ENCODE results near the gene RGS11. TPM values are rescaled to one million over a fixed set of nuclear protein-coding genes. Genes with fewer than 3 reads are reported as not detected.
A peak's percentile ranks its signal among the peaks of the same experiment; 100 is the strongest.
"Not testable (repeated sequence)": the region's sequence is repeated elsewhere in the genome, so short reads cannot be mapped to it uniquely, and the experiment has no call there.

RGS11 gene
- total RNA-seq, 1 donor from 2014 or later, result 0.20 TPM

DNA sequence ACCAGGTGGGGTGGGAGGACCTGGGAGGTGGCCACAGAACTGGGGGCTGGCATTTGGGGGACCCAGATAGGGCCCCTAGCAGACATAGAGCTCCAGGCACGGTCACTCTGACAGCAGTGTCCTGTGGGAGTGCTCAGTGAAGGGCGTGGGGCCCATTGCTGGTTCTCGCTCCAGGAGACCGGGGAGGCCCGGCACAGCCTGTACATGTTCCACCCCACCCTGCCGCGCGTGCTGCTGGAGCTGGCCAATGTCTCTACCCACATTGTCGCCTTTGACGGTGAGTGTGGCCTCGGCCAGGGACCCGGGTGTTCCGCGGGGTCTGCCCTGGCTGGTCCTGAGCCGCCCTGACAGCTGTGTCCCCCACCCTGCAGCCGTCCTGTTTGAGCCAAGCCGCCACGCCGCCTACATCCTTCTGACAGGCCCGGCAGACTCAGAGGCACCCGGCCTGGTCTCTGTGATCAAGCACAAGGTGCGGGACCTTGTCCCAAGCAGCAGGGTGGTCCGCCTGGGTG lies 11.2 kb downstream of the RGS11 start:
- DNase-seq (ENCODE audit: low read depth in 2 of 2), result no peak

DNA sequence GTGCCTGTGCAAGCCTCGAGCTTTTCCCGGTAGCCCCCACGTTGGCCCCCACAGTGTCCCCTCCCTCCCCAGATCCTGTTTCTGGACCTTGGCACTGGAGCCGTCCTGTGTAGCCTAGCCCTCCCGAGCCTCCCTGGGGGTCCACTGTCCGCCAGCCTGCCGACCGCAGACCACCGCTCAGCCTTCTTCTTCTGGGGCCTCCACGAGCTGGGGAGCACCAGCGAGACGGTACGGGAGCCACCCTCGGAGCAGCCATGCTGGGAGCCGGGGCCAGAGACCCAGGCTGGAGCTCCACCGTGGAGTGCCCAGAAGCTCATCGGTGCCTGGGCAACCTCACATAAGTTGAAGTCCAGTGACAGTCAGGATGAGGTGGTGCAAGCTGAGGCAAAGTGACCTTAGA lies 11.8 kb downstream of the RGS11 start:
- DNase-seq (ENCODE audit: low read depth in 2 of 2), result no peak

DNA sequence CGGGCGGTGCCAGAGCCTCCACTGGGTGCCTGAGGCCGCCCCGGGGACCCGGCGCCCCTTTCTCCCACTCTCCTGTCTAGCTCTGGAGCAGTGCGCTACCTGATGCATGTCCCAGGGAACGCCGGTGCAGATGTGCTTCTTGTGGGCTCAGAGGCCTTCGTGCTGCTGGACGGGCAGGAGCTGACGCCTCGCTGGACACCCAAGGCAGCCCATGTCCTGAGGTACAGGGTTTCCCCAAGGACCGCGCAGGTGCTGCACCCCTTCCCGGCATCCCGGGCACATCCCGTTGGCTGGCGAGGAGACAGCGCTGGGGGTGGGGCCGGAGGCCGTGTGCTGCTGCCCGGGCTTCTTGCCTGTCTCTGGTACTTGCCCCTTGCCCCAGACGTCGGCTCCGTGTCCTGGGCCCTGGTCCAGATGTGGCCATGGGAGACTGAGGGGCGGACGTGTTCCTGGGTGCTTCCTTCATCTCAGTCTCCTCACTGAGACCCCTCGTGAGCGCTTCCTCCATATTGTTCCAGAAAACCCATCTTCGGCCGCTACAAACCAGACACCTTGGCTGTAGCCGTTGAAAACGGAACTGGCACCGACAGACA lies 12.5 kb downstream of the RGS11 start:
- no peak for DNase-seq (ENCODE audit: low read depth in 2 of 2)

DNA sequence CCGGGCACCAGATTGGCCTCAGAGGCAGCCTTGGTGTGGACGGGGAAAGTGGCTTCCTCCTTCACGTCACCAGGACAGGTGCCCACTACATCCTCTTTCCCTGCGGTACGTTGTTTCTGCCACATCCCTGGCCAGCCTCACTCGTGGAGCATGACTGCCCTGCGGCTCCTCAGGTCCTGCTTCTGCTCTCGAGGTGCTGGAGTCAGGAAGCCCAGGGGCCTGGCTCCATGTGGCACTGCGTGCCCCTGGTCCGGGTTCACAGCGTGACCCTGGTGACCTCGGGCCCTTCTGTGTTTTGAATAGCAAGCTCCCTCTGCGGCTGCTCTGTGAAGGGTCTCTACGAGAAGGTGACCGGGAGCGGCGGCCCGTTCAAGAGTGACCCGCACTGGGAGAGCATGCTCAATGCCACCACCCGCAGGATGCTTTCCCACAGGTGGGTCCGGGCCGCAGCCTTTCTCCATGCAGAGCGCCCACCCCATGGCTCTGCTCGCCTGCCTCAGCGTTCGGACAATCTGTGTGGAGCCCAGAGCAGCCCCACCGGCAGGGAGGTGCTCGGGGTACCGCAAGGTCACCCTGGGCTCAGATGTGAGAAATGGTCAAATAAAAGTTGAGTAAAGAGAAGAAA lies 13.5 kb downstream of the RGS11 start:
- no peak for DNase-seq (ENCODE audit: low read depth in 2 of 2)

- DNase-seq (ENCODE audit: low read depth in 2 of 2), result no peak
Measured at GRCh38 chr16:261031-261691, 14.6 kb downstream of the RGS11 start.

DNA sequence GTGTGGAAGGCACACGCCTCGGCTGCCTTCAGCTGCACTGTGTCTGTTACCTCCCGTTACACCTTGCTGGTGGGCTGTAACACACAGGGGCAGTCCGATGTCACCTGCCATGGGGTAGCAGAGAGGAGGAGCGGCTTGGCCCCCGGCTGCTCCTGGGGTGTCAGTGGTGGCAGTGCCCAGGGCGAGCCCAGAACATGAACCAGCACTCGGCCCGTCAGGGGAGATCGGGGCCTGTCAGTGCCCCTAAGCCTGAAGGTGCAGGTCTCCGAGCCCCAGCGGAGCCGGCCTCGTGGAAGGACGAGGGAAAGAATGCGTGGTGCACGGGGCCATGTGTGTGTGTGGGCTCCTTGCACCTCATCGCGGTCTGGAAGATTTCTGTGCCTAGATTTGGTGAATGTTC lies 15.4 kb downstream of the RGS11 start:
- DNase-seq (ENCODE audit: low read depth in 2 of 2), result no peak

- DNase-seq (ENCODE audit: low read depth in 2 of 2), result no peak
Measured at GRCh38 chr16:259814-260253, 15.9 kb downstream of the RGS11 start.

DNA sequence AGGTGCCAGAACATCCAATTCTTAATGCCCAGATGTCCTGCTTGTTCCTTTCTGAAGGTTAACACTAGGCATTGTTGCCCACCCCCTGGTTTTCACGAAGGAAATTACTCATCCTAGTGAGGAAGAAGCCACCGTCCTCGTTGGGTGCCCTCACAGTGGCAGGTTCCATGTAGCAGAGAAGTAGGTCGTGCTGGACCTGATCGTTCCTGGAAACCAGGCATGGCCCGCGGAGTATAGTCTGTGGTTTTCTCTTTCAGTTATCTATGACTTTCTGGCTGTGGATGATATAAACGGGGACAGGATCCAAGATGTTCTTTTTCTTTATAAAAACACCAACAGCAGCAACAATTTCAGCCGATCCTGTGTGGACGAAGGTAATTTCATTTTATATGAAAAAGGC lies 16.5 kb downstream of the RGS11 start:
- no peak for DNase-seq (ENCODE audit: low read depth in 2 of 2)

DNA sequence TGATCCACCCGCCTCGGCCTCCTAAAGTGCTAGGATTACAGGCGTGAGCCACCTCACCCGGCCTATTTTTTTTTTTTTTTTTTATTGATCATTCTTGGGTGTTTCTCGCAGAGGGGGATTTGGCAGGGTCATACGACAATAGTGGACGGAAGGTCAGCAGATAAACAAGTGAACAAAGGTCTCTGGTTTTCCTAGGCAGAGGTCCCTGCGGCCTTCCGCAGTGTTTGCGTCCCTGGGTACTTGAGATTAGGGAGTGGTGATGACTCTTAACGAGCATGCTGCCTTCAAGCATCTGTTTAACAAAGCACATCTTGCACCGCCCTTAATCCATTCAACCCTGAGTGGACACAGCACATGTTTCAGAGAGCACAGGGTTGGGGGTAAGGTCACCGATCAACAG lies 17.7 kb downstream of the RGS11 start:
- DNase-seq (ENCODE audit: low read depth in 2 of 2), result not testable (repeated sequence)

GRCh38 chr16:255183-255582 lies 20.6 kb downstream of the RGS11 start:
- no peak for DNase-seq (ENCODE audit: low read depth in 2 of 2)

DNA sequence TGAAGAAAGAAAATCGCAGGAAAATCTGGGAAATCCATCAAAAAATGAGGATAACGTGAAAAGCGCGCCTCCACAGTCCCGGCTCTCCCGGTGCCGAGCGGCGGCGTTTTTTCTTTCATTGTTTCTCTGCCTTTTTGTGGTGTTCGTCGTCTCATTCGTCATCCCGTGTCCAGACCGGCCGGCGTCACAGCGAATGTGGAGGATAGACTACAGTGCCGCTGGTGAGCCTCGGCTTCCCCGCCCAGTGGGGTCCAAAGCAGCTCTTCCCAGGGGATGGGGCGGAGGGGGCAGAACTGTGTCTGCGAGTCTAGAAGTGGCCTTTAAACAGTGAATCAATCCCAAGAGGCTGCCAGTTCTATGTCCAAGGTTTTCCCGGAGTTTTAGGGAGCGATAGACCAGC lies 21.3 kb downstream of the RGS11 start:
- DNase-seq (ENCODE audit: low read depth in 2 of 2), result no peak

- DNase-seq (ENCODE audit: low read depth in 2 of 2), result peak in 1 of 2 donors; percentile 17
Measured at GRCh38 chr16:253833-254232, 21.9 kb downstream of the RGS11 start.

GRCh38 chr16:252366-253337 lies 23.1 kb downstream of the RGS11 start:
- peak in 1 of 2 donors; percentile 23 for DNase-seq (ENCODE audit: low read depth in 2 of 2)

DNA sequence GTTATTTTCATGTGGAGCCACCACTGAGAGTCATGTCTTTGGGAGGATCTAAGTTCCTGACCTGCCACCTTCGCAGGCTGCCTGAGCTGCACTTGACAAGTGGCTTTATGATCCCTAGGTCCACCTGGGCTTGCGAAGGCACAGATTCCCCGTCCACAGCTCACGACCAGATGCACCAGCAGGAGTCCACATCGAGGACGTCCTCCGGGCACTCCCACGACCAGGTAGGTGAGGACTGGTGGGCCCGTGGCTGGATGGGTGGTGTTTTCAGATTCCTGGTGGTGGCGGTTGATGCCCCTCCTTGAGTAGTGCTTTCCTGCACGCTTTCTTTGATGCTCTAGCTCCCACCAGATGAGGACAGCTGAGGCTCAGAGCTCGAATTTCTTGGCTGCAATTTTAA lies 26.3 kb downstream of the RGS11 start:
- DNase-seq (ENCODE audit: low read depth in 2 of 2), result no peak

GRCh38 chr16:247027-247426 lies 28.7 kb downstream of the RGS11 start:
- DNase-seq (ENCODE audit: low read depth in 2 of 2), result no peak

GRCh38 chr16:245105-245504 lies 30.6 kb downstream of the RGS11 start:
- peak in 1 of 2 donors; percentile 15 for DNase-seq (ENCODE audit: low read depth in 2 of 2)

DNA sequence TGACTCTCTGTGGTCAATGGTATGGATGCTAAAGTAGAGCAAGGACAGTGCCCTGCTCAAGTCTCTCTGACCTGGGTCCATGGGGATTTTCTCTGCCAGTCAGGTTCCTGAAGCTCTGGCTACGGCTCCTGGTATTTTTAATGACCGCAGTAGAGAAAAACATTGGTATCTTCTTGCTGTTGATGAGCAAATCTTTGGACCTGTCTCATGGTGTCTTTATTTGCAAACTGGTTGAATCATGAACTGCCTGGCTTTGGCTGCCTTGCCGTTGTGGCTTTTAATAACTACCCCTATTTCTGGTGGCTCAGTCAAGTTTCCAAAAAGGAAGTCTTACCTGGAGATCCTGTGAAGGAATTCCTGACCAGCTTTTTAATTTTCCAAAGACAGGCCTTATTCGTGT lies 32.4 kb downstream of the RGS11 start:
- DNase-seq (ENCODE audit: low read depth in 2 of 2), result no peak

DNA sequence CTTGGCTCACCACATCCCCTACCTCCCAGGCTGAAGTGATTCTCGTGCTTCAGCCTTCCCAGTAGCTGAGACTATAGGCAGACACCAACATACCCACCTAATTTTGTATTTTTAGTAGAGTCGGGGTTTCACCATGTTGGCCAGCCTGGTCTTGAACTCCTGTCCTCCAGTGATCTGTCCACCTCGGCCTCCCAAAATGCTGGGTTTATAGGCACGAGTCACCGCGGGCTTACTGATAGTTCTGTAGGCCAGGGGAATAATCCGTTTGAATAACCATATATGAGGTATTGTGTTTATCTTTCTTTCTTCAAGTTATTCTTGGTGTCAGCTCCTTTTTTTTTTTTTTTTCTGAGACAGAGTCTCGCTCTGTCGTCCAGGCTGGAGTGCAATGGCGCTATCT lies 33.5 kb downstream of the RGS11 start:
- DNase-seq (ENCODE audit: low read depth in 2 of 2), result no peak

DNA sequence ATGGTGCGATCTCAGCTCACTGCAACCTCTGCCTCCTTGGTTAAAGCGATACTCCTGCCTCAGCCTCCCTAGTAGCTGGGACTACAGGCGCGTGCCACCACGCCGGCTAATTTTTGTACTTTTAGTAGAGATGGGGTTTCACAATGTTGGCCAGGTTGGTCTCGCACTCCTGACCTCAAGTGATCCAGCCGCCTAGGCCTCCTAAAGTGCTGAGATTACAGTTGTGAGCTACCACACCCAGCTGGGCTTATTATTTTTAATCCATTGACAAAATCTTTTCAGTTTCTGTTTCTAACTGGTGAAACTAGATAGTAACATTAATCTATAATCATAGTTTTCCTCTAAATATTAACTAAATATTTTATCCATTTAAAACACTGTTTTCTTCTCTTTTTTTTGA lies 35.2 kb downstream of the RGS11 start:
- DNase-seq (ENCODE audit: low read depth in 2 of 2), result no peak

DNA sequence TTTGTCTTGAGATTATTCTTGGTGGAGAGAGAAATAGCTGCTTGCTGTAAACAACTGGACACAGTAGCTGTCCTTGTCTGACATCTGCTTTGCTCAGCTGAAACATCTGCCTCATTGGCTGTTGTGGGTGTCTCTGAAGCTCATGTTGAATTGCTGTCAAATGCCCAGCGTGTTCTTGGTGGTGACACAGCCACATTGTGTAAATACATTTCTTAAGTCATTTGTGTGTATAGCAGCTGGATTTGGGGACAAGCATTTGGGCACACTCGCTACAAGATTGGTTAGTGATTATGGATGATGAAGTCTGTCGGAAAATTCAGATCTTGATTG lies 35.8 kb downstream of the RGS11 start:
- DNase-seq (ENCODE audit: low read depth in 2 of 2), result no peak

GRCh38 chr16:234468-235305 lies 41.1 kb downstream of the RGS11 start, which contains the start of gene FAM234A:
Gene FAM234A, plus strand, starts transcription at chr16:234821. Its CDS starts 19,593 bp downstream, at chr16:254414.
- peak; percentile 88 to 95 for DNase-seq (ENCODE audit: low read depth in 2 of 2)

All from lung microvascular endothelial cell (primary cell).